RWPE1 (cell line): ENCODE data around the gene RFNG.

Source experiments
- CTCF ChIA-PET: fragments of 350-600 bp; sonication (Branson Sonifier 250); formaldehyde crosslinking; extraction: SDS; loops from one replicate; lab custom pipeline; 2021; lab: Yijun Ruan, JAX
- POLR2A ChIA-PET: fragments of 400-600 bp; formaldehyde crosslinking; extraction: SDS; loops from one replicate; lab custom pipeline; 2020; ENCODE audit warnings: antibody characterized with exemption; ENCODE audit not compliant: low non-redundant PET; lab: Yijun Ruan, JAX
- DNase-seq: peaks from one replicate; pipeline ENCODE4 v3.0.0; 2012; ENCODE audit warnings: low spot score
- H3K27ac ChIP-seq: fragments of 450-650 bp; 2 replicates; pipeline ENCODE4 v1.5.1; 2017
- TF ChIP-seq, protein P1 (sequence below): fragments of 450-650 bp; conservative IDR thresholded peaks from 2 replicates; pipeline ENCODE4 v1.5.1; 2017; ENCODE audit warnings: low read depth, mild to moderate bottlenecking

The RFNG gene

DNA sequence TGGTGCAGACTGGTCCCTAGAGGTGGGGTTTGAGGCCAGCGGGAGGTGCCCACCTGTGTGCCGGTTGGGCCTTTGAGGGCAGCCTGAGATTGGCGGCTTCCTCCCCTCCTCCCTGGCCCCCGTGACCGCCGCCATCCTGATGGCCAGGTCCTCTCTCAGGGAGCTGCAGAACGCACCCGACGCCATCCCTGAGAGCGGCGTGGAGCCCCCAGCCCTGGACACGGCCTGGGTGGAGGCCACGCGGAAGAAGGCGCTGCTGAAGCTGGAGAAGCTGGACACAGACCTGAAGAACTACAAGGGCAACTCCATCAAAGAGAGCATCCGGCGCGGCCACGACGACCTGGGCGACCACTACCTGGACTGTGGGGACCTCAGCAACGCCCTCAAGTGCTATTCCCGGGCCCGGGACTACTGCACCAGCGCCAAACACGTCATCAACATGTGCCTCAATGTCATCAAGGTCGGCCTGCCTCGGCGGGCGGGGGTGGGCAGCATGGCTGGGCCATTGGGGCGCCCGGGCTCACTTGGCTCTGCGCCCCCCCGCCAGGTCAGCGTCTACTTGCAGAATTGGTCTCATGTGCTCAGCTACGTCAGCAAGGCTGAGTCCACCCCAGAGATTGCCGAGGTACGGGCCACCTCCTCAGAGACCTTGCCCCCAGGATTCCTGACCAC lies 2.9 kb upstream of the RFNG start:
- TF ChIP-seq, protein P1, sequence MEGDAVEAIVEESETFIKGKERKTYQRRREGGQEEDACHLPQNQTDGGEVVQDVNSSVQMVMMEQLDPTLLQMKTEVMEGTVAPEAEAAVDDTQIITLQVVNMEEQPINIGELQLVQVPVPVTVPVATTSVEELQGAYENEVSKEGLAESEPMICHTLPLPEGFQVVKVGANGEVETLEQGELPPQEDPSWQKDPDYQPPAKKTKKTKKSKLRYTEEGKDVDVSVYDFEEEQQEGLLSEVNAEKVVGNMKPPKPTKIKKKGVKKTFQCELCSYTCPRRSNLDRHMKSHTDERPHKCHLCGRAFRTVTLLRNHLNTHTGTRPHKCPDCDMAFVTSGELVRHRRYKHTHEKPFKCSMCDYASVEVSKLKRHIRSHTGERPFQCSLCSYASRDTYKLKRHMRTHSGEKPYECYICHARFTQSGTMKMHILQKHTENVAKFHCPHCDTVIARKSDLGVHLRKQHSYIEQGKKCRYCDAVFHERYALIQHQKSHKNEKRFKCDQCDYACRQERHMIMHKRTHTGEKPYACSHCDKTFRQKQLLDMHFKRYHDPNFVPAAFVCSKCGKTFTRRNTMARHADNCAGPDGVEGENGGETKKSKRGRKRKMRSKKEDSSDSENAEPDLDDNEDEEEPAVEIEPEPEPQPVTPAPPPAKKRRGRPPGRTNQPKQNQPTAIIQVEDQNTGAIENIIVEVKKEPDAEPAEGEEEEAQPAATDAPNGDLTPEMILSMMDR = no peak
- H3K27ac ChIP-seq = peak overlapping the region; percentile 79
- CTCF ChIA-PET = interaction anchor here (1.0 to 2.0 kb wide), 2 partner anchors 22 to 24 kb away, joined by 3 to 5 read pairs; no protein-coding TSS in a partner anchor
- no peak for DNase-seq
- POLR2A ChIA-PET = no interaction called here

DNA sequence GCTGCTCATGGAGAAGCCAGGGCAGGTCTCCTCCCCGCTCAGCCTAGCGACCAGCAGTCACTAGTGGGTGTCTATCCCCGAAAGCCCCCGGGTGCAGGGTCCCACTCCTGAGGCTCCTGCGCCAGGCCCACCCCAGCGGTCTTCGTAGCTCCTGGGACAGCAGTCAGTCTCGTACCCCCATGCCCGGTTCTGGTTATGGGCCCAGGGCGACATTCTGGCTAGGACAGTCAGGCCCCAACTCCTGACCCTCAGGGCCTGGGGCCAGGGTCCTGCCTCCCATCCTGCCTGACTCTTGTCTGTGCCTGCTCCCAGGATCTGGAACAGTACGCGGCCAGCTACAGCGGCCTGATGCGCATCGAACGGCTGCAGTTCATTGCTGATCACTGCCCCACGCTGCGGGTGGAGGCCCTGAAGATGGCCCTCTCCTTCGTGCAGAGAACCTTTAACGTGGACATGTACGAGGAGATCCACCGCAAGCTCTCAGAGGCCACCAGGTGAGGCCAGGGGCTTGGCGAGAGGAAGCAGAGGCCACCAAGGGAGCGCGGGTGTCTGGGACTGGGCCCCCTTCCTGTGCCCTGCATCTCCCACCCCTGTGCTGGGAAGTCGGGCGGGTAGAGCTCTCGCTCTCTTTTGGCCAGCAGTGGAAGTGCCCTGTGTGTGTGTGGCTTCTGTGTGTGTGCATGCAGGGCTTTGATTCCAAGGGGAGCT lies 2.1 kb upstream of the RFNG start:
- ChIA-PET POLR2A (no interaction called here), CTCF (interaction anchor here (0.6 to 2.0 kb wide), 2 partner anchors 23 to 28 kb away, joined by 3 to 5 read pairs; no protein-coding TSS in a partner anchor)
- TF ChIP-seq, protein P1 = no peak
- no peak for DNase-seq
- H3K27ac ChIP-seq = peak overlapping the region; percentile 79

DNA sequence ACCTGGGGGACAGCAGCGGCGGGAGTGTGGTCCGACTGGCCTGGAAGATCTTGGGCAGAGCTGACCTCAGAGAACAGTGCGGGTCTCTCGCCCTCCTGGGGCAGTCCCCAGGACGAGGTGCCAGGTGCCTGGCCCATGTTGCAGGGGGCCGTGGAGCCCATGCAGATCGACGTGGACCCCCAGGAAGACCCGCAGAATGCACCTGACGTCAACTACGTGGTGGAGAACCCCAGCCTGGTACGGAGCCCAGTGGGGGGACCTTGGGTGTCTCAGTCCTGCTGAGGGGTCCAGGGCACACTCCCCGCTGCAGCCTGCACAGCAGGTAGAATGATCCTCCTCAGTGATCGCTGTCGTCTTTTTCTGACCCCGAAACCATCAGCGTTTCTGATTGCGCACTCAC lies 1.5 kb upstream of the RFNG start:
- TF ChIP-seq, protein P1 = no peak
- DNase-seq = no peak
- ChIA-PET CTCF (interaction anchor here (0.6 to 2.0 kb wide), 2 partner anchors 22 to 29 kb away, joined by 3 to 5 read pairs; no protein-coding TSS in a partner anchor), POLR2A (no interaction called here)
- H3K27ac ChIP-seq = peak overlapping the region; percentile 79

DNA sequence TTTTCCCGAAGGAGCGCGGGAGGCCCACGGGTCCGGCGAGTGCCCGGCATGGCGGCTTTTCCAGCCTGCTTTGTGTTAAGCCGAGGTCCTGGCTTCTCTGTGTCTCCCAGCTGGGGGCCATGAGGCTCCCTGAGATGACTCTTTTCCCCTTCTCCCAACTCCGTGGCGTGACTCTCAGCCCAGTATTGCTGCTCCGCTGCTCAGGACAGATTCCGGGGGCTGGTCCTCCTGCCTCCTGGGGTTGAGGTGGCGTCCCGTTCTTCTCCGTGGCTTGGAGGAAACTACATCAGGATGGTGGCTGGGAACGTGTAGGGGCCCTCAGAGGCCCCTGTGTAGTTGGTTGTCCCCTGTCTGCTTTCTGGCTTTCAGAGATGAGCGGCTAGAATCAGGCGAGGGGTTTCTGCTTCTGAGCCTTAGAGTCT lies 1.0 kb upstream of the RFNG start:
- POLR2A ChIA-PET = interaction anchor here (0.9 kb wide), 1 partner anchor 12 kb away, joined by 4 read pairs; no protein-coding TSS in a partner anchor
- no peak for DNase-seq
- TF ChIP-seq, protein P1 = no peak
- CTCF ChIA-PET = interaction anchor here (2.0 kb wide), 1 partner anchor 22 kb away, joined by 5 read pairs; no protein-coding TSS in a partner anchor
- H3K27ac ChIP-seq = peak overlapping the region; percentile 79

DNA sequence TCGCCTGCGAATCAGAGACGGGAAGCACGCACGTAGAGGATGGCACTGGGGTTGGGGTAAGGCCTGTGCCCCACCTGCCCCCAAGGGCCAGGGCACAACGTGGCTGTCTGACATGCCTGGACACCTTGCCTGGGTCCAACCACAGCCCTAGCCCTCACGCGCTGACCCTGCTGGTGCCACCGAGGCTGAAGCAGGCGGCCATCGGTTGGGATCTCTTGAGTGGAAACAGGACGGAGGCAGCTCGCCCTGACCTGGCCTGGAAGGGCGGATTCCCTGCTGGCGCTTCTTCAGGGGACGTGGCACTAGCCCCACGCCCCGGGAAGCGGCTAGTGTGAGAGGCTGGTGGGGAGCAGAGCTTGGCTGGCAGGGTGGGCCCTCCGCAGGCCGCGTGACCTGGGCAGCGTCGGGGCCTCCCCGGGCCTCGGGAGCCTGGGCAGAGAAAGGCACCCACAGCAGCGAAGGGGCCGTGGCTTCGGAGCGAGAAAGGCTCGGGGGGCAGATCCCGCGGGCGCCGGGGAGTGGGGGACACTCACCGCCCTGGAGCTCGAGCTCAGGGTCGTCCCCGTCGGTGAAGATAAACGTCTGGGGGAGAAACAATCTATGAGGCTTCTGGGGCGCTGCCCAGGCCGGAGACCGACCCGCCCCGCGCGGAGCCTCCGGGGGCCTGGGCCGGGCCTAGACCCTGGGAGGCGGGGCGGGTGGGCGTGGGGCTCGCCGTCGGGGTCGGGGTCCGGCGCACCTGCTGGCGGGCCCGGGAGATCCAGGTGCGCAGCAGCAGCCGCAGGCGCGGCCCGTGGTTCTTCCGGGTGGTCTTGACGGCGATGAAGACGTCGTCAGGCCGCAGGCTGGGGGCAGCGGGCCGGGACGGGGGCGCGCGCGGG lies 610 bp downstream of the RFNG start:
- ChIA-PET CTCF (interaction anchor here (2.3 kb wide), 1 partner anchor 21 kb away, joined by 8 read pairs; no protein-coding TSS in a partner anchor), POLR2A (interaction anchor here (1.2 to 1.3 kb wide), 2 partner anchors 13 to 17 kb away, joined by 3 to 4 read pairs; partner anchors contain the start of gene DCXR)
- TF ChIP-seq, protein P1 = no peak
- H3K27ac ChIP-seq = peak overlapping the region; percentile 79
- DNase-seq = no peak
